Esophagus squamous epithelium (tissue), 4 donors: Measurements from ENCODE around the gene CTNND2.

Experiments
- CTCF ChIP-seq, 6 experiments: fragments of 450-650 bp in 4 of 6; fragments of 200-600 bp in 2 of 6; sonication (generic) in 2 of 6; IDR thresholded peaks; one replicate each; pipeline ENCODE4 v1.5.1; 2016 to 2019; ENCODE audit warnings: antibody characterized with exemption in 6 of 6, mild to moderate bottlenecking in 4 of 6, moderate library complexity in 4 of 6
- POLR2A ChIP-seq, 4 donors: fragments of 450-650 bp; IDR thresholded peaks; one replicate each; pipeline ENCODE4 v1.6.1; 2017; ENCODE audit warnings: antibody characterized with exemption in 4 of 4, mild to moderate bottlenecking in 4 of 4, moderate library complexity in 3 of 4

- no peak for TF ChIP-seq POLR2A (IDR thresholded peaks at IDR 0.05)
- no peak for TF ChIP-seq CTCF (IDR thresholded peaks at IDR 0.05)
These were observed 939.4 kb downstream of the CTNND2 start for GRCh38 chr5:10964806-10965205.
